HG02759 (cell line): ENCODE data around the gene EMC8.
A peak's percentile ranks its signal among the peaks of the same experiment; 100 is the strongest.

Source experiments
- ATAC-seq: cut with Tn5 transposase; IDR thresholded peaks from one replicate; pipeline ENCODE4 v1.9.1; 2021; ENCODE audit warnings: mild to moderate bottlenecking, moderate library complexity; ENCODE audit not compliant: unreplicated experiment

The EMC8 gene

GRCh38 chr16:85757341-85757822, 42.0 kb downstream of the EMC8 start:
- peak; percentile 23 for ATAC-seq

- peak; percentile 46 for ATAC-seq
These were observed 43.2 kb downstream of the EMC8 start for GRCh38 chr16:85755929-85756768.

GRCh38 chr16:85754413-85754812, 44.9 kb downstream of the EMC8 start:
- ATAC-seq = no peak

- no peak for ATAC-seq
These were observed 45.4 kb downstream of the EMC8 start for GRCh38 chr16:85753976-85754375.

- no peak for ATAC-seq
These were observed 45.8 kb downstream of the EMC8 start for GRCh38 chr16:85753559-85753958.

- no peak for ATAC-seq
These were observed 46.6 kb downstream of the EMC8 start for GRCh38 chr16:85752511-85753420.

GRCh38 chr16:85751698-85752501, 47.4 kb downstream of the EMC8 start:
- ATAC-seq = no peak

GRCh38 chr16:85750827-85751697, 48.3 kb downstream of the EMC8 start, which contains the start of gene C16orf74:
TSS of gene C16orf74 (minus strand) at chr16:85751096. CDS start at chr16:85735217, 15,879 bp downstream.
- peak; percentile 63 for ATAC-seq

- no peak for ATAC-seq
These were observed 49.1 kb downstream of the EMC8 start for GRCh38 chr16:85750146-85750826.

GRCh38 chr16:85749771-85750145, 49.6 kb downstream of the EMC8 start:
- no peak for ATAC-seq

- ATAC-seq = no peak
These were observed 52.7 kb downstream of the EMC8 start for GRCh38 chr16:85746460-85747215.

GRCh38 chr16:85738923-85739715, 60.2 kb downstream of the EMC8 start:
- ATAC-seq = no peak

GRCh38 chr16:85736921-85737320, 62.4 kb downstream of the EMC8 start:
- ATAC-seq = no peak

GRCh38 chr16:85735946-85736345, 63.4 kb downstream of the EMC8 start:
- ATAC-seq = no peak

- peak; percentile 84 for ATAC-seq
These were observed 64.1 kb downstream of the EMC8 start for GRCh38 chr16:85735225-85735635.

- ATAC-seq = no peak
These were observed 64.9 kb downstream of the EMC8 start for GRCh38 chr16:85734311-85735017.

- ATAC-seq = no peak
These were observed 65.5 kb downstream of the EMC8 start for GRCh38 chr16:85733839-85734170.
